IPS DF 6.9 (cell line): ENCODE data around the gene SRRM3.

Source experiments
- DNase-seq: peaks from one replicate; pipeline ENCODE4 v3.0.0-alpha.2; 2013; ENCODE audit warnings: low read depth, low spot score
- H3K27ac ChIP-seq: one replicate; pipeline ENCODE4 v1.5.1; 2013; ENCODE audit warnings: low read length, control low read depth
- H3K27me3 ChIP-seq: 2 replicates; pipeline ENCODE4 v1.6.1; 2013; ENCODE audit warnings: mild to moderate bottlenecking, low read length; ENCODE audit not compliant: control insufficient read depth, insufficient read depth
- H3K36me3 ChIP-seq: 2 replicates; pipeline ENCODE4 v1.6.1; 2013; ENCODE audit warnings: low read length; ENCODE audit not compliant: control insufficient read depth, insufficient read depth
- H3K4me1 ChIP-seq: 2 replicates; pipeline ENCODE4 v1.6.1; 2013; ENCODE audit warnings: low read length; ENCODE audit not compliant: control insufficient read depth, insufficient read depth
- H3K4me3 ChIP-seq: 2 replicates; pipeline ENCODE4 v1.5.1; 2013; ENCODE audit warnings: mild to moderate bottlenecking, low read length
- H3K9me3 ChIP-seq: 2 replicates; pipeline ENCODE4 v1.6.1; 2013; ENCODE audit warnings: low read length, inconsistent platforms; ENCODE audit not compliant: control insufficient read depth, insufficient read depth
- WGBS: extraction: QIAGEN DNeasy Blood & Tissue Kit; methylation state at CpG from one replicate; pipeline ENCODE4 v1.1.7; 2013; ENCODE audit warnings: mixed read lengths, missing lambda C conversion rate; ENCODE audit not compliant: insufficient read length, insufficient coverage; 5-methylcytosine and 5-hydroxymethylcytosine counted together

The SRRM3 gene

DNA sequence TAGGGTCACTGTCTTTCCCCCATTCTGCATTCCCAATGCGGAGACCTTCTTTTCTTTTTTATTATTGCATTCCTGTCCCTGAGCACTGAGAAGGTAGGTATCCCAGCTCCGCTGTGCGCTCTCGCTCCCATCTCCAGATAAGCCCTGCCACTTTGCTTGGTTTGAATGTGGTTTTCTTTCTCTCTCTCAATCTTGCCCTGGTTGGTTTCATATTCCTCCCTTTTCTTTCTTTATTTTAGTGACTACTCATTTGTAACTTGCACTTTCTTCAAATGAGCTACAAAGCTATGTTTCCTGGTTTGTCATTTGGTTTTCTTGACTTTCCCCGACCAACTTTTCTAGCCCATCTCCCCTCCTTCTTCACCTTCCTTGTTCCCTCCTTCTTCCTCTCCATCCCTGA, 71.8 kb downstream of the SRRM3 start:
- Histone ChIP-seq H3K4me3 (no peak overlapping the region), H3K36me3 (no peaks in the 10 kb centered on the region)
- no CpG with 5 or more reads among the region's 5 CpGs for WGBS

DNA sequence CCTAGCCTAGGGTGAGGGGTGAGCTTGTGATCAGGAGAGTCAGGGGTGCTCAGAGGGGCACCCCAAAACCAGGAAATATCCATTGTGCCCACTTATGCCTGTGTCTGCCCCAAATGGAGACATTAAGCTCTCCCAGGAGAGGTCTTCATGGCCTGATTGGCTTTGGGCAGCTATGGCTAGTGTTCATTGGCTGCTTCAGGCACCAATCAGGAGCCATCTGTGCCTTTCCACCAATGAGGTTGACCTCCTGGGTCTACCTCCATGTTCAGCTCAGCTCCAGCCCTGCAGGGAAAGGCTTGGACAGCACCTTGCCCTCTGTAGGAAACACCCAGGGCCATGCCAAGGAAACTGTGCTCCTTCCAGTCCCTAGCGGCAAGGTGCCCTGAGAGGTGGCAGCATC, 76.8 kb downstream of the SRRM3 start:
- no peaks in the 10 kb centered on the region for H3K9me3 ChIP-seq
- H3K27me3 ChIP-seq = peaks cover 6% of the 10 kb centered on the region; the same call in 1 of the 2 replicates
- no peak for DNase-seq
- peaks cover 2% of the 10 kb centered on the region; the same call in 1 of the 2 replicates for H3K4me1 ChIP-seq
- no peak overlapping the region for H3K4me3 ChIP-seq
- H3K27ac ChIP-seq = no peak overlapping the region
- WGBS = no CpG with 5 or more reads among the region's 1 CpG
- H3K36me3 ChIP-seq = no peaks in the 10 kb centered on the region

More for the DNA sequence above, 71.8 kb downstream of the SRRM3 start:
- DNase-seq = no peak
- H3K27ac ChIP-seq = no peak overlapping the region
- H3K27me3 ChIP-seq = no peaks in the 10 kb centered on the region
- H3K9me3 ChIP-seq = no peaks in the 10 kb centered on the region
- peaks cover 10% of the 10 kb centered on the region for H3K4me1 ChIP-seq

DNA sequence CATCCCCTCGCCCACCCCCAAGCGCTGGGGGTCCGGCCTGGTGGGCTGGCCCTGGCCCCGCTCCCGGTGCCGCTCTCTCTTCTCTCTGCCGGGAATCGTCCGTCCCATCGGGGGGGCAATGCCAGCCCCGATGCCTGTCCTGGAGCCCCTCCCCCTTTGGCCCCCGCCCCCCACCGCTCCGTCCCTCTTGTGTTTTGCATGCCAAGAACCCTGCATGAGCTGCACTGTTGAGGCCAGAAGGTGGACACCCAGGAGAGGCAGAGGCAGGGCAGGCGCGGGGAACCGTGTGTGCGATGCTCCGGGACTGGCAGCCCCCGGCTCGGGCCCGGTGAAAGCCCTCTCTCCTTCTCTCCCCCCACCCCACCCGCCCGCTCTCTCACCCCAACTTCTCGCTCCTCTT, 78.7 kb downstream of the SRRM3 start:
- Histone ChIP-seq H3K4me3 (peak overlapping the region; percentile 23; the same call in 1 of the 2 replicates), H3K27ac (no peak overlapping the region), H3K9me3 (no peaks in the 10 kb centered on the region), H3K36me3 (no peaks in the 10 kb centered on the region; the same call in 1 of the 2 replicates), H3K27me3 (peaks cover 6% of the 10 kb centered on the region; the same call in 1 of the 2 replicates), H3K4me1 (no peaks in the 10 kb centered on the region)
- no peak for DNase-seq
- WGBS = no CpG with 5 or more reads among the region's 25 CpGs

DNA sequence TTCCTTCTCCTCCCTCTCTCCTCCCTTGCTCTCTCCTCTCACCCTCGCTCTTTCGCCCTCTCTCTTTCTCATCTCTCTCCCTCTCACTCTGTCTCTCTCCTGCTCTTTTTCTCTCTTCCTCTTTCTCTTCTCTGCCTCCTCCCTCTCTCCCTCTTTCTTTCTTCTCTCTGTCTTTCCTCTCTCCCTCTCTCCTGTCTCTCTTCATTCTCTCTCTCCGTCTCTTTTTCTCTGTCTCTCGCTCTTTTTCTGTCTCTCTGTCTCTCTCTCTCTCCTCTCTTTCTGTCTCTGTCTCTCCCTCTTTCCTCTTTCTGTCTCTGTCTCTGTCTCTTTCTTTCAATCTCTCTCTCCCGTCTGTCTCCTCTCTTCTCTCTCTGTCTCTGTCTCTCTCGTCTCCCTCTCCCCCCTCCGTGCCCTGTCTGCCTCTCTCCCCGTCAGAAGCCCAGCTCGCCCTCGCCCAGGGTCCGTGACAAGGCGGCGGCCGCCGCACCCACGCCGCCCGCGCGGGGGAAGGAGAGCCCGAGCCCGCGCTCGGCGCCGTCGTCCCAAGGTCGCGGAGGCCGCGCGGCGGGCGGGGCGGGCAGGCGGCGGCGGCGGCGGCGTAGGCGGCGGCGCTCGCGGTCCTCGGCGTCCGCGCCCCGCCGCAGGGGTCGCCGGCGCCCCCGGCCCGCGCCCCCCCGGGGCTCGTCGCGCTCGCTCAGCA, 79.5 kb downstream of the SRRM3 start:
- H3K4me1 ChIP-seq = no peaks in the 10 kb centered on the region
- H3K36me3 ChIP-seq = peaks cover 6% of the 10 kb centered on the region; the same call in 1 of the 2 replicates
- H3K4me3 ChIP-seq = peak overlapping the region; percentile 64; the same call in 1 of the 2 replicates
- no peak overlapping the region for H3K27ac ChIP-seq
- no CpG with 5 or more reads among the region's 63 CpGs for WGBS
- no peak for DNase-seq
- H3K27me3 ChIP-seq = peaks cover 6% of the 10 kb centered on the region; the same call in 1 of the 2 replicates
- H3K9me3 ChIP-seq = no peaks in the 10 kb centered on the region

DNA sequence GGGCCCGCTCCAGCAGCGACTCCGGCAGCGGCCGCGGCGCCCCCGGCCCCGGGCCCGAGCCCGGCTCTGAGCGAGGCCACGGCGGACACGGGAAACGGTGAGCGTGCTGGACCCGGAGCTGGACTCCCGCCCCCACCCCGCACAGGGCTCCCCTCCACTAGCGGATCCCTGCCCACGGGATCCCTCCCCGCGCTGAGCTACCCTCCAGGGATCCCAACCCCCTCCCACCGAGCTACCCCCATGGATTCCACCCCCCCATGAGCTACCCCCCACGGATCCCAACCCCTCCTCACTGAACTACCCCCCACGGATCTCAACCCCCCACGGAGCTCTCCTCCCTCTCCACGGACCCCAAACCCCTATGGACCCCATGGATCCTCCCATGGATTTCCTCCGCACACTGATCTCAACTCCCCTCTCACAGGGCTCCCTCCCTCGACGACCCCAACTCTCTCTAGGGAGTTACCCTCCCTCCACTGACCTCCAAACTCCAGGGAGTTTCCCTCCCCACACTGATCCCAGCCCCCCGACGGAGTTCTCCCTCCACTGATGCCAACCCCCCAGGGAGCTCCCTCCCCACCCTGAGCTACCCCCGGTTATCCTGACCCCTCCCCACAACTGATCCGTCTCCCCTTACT, 80.1 kb downstream of the SRRM3 start:
- Histone ChIP-seq H3K27me3 (peaks cover 6% of the 10 kb centered on the region; the same call in 1 of the 2 replicates), H3K27ac (no peak overlapping the region), H3K36me3 (peaks cover 7% of the 10 kb centered on the region; the same call in 1 of the 2 replicates), H3K9me3 (no peaks in the 10 kb centered on the region), H3K4me1 (no peaks in the 10 kb centered on the region), H3K4me3 (peak overlapping the region; percentile 64; the same call in 1 of the 2 replicates)
- no CpG with 5 or more reads among the region's 36 CpGs for WGBS
- no peak for DNase-seq

DNA sequence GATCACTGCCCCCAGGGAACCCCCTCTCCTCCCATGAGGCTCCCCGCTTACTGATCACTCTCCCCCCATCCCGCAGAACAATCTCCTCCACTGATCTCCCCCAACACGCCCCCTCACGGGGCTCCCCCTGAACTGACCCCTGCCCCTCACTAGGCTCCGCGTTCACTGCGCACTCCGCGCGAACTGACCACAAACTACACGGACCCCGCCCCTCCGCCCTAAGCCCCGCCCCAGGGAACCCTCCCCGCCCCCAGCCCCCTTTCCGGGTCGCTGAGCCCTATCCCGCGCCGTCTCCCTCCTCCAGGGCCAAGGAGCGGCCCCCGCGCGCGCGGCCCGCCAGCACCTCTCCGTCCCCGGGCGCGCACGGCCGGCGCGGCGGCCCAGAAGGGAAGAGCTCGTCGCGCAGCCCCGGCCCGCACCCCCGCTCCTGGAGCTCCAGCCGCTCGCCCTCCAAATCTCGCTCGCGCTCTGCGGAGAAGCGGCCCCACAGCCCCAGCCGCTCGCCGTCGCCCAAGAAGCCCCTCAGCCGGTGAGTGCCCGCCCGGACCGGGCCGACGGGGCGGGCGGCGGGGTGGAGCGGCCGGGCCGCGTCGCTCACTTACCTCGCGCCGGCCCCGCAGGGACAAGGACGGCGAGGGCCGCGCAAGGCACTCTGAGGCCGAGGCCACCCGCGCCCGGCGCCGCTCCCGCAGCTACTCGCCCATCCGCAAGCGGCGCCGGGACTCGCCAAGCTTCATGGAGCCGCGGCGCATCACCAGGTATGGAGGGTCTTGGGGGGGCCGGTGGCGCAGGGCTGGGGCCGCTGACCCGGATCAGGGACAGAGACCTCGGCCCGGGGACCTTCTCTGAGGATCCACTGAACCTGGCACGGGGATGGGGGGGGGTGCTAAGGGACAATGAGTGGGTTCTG, 80.9 kb downstream of the SRRM3 start:
- Histone ChIP-seq H3K4me3 (peak overlapping the region; percentile 64), H3K9me3 (no peaks in the 10 kb centered on the region), H3K36me3 (peaks cover 7% of the 10 kb centered on the region; the same call in 1 of the 2 replicates), H3K4me1 (no peaks in the 10 kb centered on the region), H3K27ac (no peak overlapping the region), H3K27me3 (peaks cover 6% of the 10 kb centered on the region; the same call in 1 of the 2 replicates)
- WGBS = no CpG with 5 or more reads among the region's 98 CpGs
- DNase-seq = no peak

DNA sequence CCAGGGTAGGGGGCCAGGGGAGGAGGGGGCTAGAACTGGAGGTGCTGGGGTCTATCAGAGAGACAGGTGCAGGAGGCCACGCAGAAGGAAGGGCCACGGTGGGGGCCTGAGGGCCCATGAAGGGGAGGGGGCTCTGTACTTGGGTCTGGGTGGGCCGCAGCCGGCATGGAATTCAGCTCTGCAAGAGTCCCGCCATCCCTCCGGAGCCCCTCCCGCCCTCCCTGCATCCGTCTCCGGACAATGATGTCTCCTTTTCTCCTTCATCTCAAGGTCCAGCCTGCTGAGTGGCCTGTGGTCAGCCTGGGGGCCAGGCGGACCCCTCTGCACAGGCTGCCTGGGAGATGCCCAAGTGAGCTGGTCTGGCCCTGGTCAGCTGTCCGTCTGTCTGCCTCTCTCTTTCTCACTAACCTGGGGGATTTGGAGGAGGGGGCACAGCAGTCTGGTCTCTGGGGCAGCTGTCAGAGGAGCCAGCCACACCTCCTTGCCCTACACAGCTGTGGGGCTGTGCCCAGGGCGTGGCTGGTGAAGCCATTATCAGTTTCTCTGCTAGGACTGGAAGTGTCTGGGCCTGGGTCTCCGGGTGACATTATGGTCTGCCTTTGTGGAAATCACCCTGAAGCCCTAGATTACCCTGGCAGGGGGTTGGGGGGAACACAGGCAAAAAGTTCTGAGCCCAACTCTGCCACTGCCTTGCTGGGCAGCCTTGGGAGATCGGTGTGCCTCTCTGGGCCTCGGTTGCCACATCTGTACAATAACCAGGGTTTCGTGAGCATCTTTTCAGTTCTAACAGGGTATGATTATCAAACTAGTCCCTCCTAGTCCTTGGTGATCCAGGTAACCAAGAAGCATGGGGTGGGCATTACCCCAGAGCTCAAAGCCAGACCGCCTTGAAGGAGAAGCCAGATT, 81.8 kb downstream of the SRRM3 start:
- Histone ChIP-seq H3K4me3 (peak overlapping the region; percentile 64; the same call in 1 of the 2 replicates), H3K36me3 (peaks cover 7% of the 10 kb centered on the region; the same call in 1 of the 2 replicates), H3K4me1 (no peaks in the 10 kb centered on the region), H3K9me3 (no peaks in the 10 kb centered on the region), H3K27me3 (peaks cover 6% of the 10 kb centered on the region; the same call in 1 of the 2 replicates), H3K27ac (no peak overlapping the region)
- WGBS = no CpG with 5 or more reads among the region's 17 CpGs
- DNase-seq = no peak

DNA sequence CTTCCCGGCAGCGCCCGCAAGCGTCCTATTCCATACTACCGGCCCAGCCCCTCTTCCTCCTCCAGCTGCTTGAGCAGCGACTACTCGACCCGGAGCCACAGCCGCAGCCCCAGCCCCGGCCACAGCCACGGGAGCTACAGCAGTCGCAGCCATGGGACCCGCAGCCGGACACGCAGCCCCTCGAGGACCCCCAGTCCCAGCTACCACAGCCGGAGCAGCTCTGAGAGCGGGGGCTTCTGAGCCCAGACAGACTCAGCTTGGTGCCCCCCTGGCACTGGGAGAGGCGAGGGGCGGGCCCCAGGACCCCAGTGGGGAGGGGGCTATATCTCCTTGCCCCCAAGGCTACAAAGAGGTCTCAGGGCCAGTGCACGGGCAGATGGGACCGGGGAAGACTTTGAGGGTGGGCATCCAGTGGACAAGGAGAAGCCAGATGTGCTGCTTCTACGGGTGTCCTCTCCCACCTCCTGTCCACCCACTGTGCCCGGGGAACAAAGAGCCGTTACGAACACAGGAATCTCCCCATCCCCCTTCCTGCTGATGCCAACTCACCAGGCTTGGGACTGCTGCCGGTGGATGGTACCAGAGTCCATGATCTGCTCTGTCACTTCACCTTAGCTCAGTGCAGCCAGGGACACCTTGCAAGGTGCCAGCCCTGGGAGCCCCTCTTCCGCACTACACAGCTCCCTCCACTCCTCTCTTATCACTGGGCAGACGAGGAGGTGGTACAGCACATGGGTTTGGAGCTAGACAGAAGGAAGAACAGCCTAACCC, 84.1 kb downstream of the SRRM3 start:
- Histone ChIP-seq H3K27ac (no peak overlapping the region), H3K4me3 (no peak overlapping the region), H3K27me3 (peaks cover 5% of the 10 kb centered on the region; the same call in 1 of the 2 replicates), H3K36me3 (peaks cover 7% of the 10 kb centered on the region; the same call in 1 of the 2 replicates), H3K9me3 (no peaks in the 10 kb centered on the region), H3K4me1 (0 out of 2 replicates have a peak, but pooled peaks cover 1% of the 10 kb centered on the region)
- no peak for DNase-seq
- no CpG with 5 or more reads among the region's 29 CpGs for WGBS

DNA sequence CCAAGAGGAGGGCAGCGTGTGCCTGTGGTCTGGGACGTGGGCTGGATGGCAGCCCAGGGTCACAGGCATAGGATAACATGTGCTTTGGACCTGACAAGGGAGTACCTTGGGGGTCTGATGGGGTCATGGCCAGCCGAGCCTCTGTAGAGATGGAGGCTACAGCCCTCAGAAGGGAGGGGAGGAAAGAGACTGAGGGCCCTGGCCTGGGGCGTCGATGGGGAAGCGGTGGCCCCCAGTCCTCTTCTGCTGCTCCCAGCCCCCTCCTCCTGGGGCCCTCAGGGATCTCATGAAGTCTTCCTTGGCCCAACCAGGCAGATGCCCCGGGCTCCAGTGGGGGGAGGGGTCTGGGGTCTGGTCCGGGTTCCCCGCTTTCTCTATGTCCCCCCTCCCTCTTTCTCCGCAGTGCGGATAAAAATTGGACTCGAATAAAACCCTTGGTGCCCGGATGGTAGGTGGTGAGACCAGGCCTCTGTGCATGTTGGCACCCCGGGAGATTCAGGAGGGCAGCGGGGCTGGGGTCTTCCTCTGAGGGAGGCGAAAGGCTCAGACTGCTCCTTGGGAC, 85.2 kb downstream of the SRRM3 start:
- no peak overlapping the region for H3K4me3 ChIP-seq
- no peaks in the 10 kb centered on the region for H3K9me3 ChIP-seq
- H3K36me3 ChIP-seq = peaks cover 7% of the 10 kb centered on the region; the same call in 1 of the 2 replicates
- peaks cover 5% of the 10 kb centered on the region for H3K4me1 ChIP-seq
- DNase-seq = no peak
- no peaks in the 10 kb centered on the region; the same call in 1 of the 2 replicates for H3K27me3 ChIP-seq
- H3K27ac ChIP-seq = no peak overlapping the region
- no CpG with 5 or more reads among the region's 16 CpGs for WGBS
